IPS-18c (cell line): ENCODE measurements around the gene HELLS.
"Not testable (repeated sequence)": the region's sequence is repeated elsewhere in the genome, so short reads cannot be mapped to it uniquely, and the experiment has no call there.

Experiments used
- H3K4me3 ChIP-seq: 2 replicates; pipeline ENCODE4 v1.7.0; 2013; ENCODE audit warnings: low read depth, mild to moderate bottlenecking, low read length, moderate library complexity; ENCODE audit not compliant: insufficient read depth
- H3K9me3 ChIP-seq: one replicate; pipeline ENCODE4 v1.6.1; 2013; ENCODE audit warnings: mild to moderate bottlenecking, low read length, moderate library complexity; ENCODE audit not compliant: control insufficient read depth, insufficient read depth

HELLS gene

GRCh38 chr10:94583124-94583523, 37.5 kb downstream of the HELLS start:
- H3K4me3 ChIP-seq = no peak overlapping the region
- no peaks in the 10 kb centered on the region for H3K9me3 ChIP-seq

GRCh38 chr10:94591461-94592205, 46.0 kb downstream of the HELLS start:
- H3K4me3 ChIP-seq = no peak overlapping the region

GRCh38 chr10:94602729-94603515, 57.3 kb downstream of the HELLS start:
- Histone ChIP-seq H3K4me3 (no peak overlapping the region), H3K9me3 (no peaks in the 10 kb centered on the region)

More at GRCh38 chr10:94591461-94592205, 46.0 kb downstream of the HELLS start:
- no peaks in the 10 kb centered on the region for H3K9me3 ChIP-seq

GRCh38 chr10:94607111-94607510, 61.5 kb downstream of the HELLS start:
- no peaks in the 10 kb centered on the region for H3K9me3 ChIP-seq
- H3K4me3 ChIP-seq = no peak overlapping the region

- no peaks in the 10 kb centered on the region for H3K9me3 ChIP-seq
- H3K4me3 ChIP-seq = no peak overlapping the region
Observed at GRCh38 chr10:94608559-94608958, 63.0 kb downstream of the HELLS start.

GRCh38 chr10:94614558-94614957, 69.0 kb downstream of the HELLS start:
- Histone ChIP-seq H3K9me3 (no peaks in the 10 kb centered on the region), H3K4me3 (no peak overlapping the region)

GRCh38 chr10:94617389-94617944, 71.9 kb downstream of the HELLS start:
- no peaks in the 10 kb centered on the region for H3K9me3 ChIP-seq
- H3K4me3 ChIP-seq = no peak overlapping the region

GRCh38 chr10:94622666-94623205, 77.1 kb downstream of the HELLS start:
- no peak overlapping the region for H3K4me3 ChIP-seq

GRCh38 chr10:94623572-94623971, 78.0 kb downstream of the HELLS start:
- H3K4me3 ChIP-seq = no peak overlapping the region
- no peaks in the 10 kb centered on the region for H3K9me3 ChIP-seq

More at GRCh38 chr10:94622666-94623205, 77.1 kb downstream of the HELLS start:
- no peaks in the 10 kb centered on the region for H3K9me3 ChIP-seq

GRCh38 chr10:94626476-94626875, 80.9 kb downstream of the HELLS start:
- no peaks in the 10 kb centered on the region for H3K9me3 ChIP-seq

GRCh38 chr10:94627511-94627910, 81.9 kb downstream of the HELLS start:
- no peaks in the 10 kb centered on the region for H3K9me3 ChIP-seq
- H3K4me3 ChIP-seq = no peak overlapping the region

More at GRCh38 chr10:94626476-94626875, 80.9 kb downstream of the HELLS start:
- no peak overlapping the region for H3K4me3 ChIP-seq

- Histone ChIP-seq H3K9me3 (no peaks in the 10 kb centered on the region), H3K4me3 (no peak overlapping the region)
Observed at GRCh38 chr10:94630017-94630688, 84.6 kb downstream of the HELLS start.

GRCh38 chr10:94631077-94631875, 85.7 kb downstream of the HELLS start:
- Histone ChIP-seq H3K9me3 (no peaks in the 10 kb centered on the region), H3K4me3 (no peak overlapping the region)

GRCh38 chr10:94632954-94633353, 87.4 kb downstream of the HELLS start:
- Histone ChIP-seq H3K9me3 (no peaks in the 10 kb centered on the region), H3K4me3 (no peak overlapping the region)

GRCh38 chr10:94638097-94638496, 92.5 kb downstream of the HELLS start:
- H3K9me3 ChIP-seq, H3K4me3 ChIP-seq: not testable (repeated sequence)

- Histone ChIP-seq H3K4me3 (no peak overlapping the region), H3K9me3 (no peaks in the 10 kb centered on the region)
Observed at GRCh38 chr10:94639902-94640301, 94.3 kb downstream of the HELLS start.
